Activated CD4-positive, alpha-beta T cell treated with anti-CD3 and anti-CD28 coated beads, Interleukin-2, amount 10 ng/mL, durations not matched to agents 24 days and 14 days (primary cell): ENCODE data around the gene TMEM121. TPM values are rescaled to one million over a fixed set of nuclear protein-coding genes. Genes with fewer than 3 reads are reported as not detected.
"Not testable (repeated sequence)": the region's sequence is repeated elsewhere in the genome, so short reads cannot be mapped to it uniquely, and the experiment has no call there.

Experiments
- DNase-seq: peaks from one replicate; pipeline ENCODE4 v3.0.0; 2022
- H3K27ac Mint-ChIP-seq: one replicate; pipeline ENCODE4 v1.8.0; 2022; ENCODE audit warnings: mild to moderate bottlenecking, mixed read lengths
- H3K27me3 Mint-ChIP-seq: one replicate; pipeline ENCODE4 v1.8.0; 2022; ENCODE audit warnings: mixed read lengths
- H3K36me3 Mint-ChIP-seq: one replicate; pipeline ENCODE4 v1.8.0; 2022; ENCODE audit warnings: low read depth, mild to moderate bottlenecking, mixed read lengths
- H3K4me1 Mint-ChIP-seq: one replicate; pipeline ENCODE4 v1.8.0; 2021; ENCODE audit warnings: mixed read lengths
- H3K4me3 Mint-ChIP-seq: one replicate; pipeline ENCODE4 v1.8.0; 2022; ENCODE audit warnings: mild to moderate bottlenecking, moderate library complexity, mixed read lengths
- H3K9me3 Mint-ChIP-seq: one replicate; pipeline ENCODE4 v1.8.0; 2021; ENCODE audit warnings: mixed read lengths
- intact Hi-C: fragments of 100-400 bp; cut with micrococcal nuclease; formaldehyde crosslinking; loops from one replicate; pipeline ENCODE4 v1.15.1; 2023
- total RNA-seq: library from RNA; stranded (reverse); gene quantifications from 2 replicates; pipeline ENCODE4 v1.2.3, GENCODE V29; 2022

TMEM121 gene
- total RNA-seq, 1 donor from 2014 or later = 9.1 TPM

- intact Hi-C loops, H3K27me3 Mint-ChIP-seq, H3K4me1 Mint-ChIP-seq, DNase-seq, H3K4me3 Mint-ChIP-seq, H3K36me3 Mint-ChIP-seq, H3K27ac Mint-ChIP-seq: not testable (repeated sequence)
- peaks cover 37% of the 10 kb centered on the region for H3K9me3 Mint-ChIP-seq
Observed at GRCh38 chr14:105565185-105565919, 39.0 kb downstream of the TMEM121 start.

- H3K27ac Mint-ChIP-seq, H3K27me3 Mint-ChIP-seq, DNase-seq, H3K36me3 Mint-ChIP-seq, H3K4me3 Mint-ChIP-seq, H3K4me1 Mint-ChIP-seq, intact Hi-C loops: not testable (repeated sequence)
- peaks cover 44% of the 10 kb centered on the region for H3K9me3 Mint-ChIP-seq
Observed at GRCh38 chr14:105566248-105567163, 40.1 kb downstream of the TMEM121 start.

DNA sequence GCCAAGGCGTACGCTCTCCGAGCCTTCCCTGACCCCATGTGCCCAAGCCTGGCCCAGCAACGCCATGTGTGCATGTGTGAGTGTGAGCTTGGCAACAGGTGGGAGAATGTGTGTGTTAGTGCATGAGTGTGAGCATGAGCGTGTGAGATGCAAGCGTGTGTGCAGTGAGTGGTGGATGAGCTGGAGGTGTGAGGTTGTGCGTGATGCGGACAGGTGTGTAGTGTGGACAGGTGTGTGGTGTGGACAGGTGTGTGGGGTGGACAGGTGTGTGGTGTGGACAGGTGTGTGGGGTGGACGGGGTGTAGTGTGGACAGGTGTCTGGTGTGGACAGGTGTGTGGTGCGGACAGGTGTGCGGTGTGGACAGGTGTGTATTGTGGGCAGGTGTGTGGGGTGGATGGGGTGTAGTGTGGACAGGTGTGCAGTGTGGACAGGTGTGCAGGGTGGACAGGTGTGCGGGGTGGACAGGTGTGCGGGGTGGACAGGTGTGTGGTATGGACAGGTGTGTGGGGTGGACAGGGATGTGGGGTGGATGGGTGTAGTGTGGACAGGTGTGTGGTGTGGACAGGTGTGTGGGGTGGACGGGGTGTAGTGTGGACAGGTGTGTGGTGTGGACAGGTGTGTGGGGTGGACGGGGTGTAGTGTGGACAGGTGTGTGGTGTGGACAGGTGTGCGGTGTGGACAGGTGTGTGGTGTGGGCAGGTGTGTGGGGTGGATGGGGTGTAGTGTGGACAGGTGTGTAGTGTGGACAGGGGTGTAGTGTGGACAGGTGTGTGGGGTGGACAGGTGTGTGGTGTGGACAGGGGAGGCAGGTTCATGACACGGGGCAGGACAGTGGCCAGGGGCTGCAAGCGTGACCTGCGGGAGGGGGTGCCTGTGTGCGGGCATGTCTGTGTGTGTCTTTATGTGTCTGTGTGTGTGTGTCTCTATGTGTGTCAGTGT lies 41.1 kb downstream of the TMEM121 start:
- H3K9me3 Mint-ChIP-seq = peaks cover 42% of the 10 kb centered on the region
- H3K27me3 Mint-ChIP-seq, intact Hi-C loops, H3K27ac Mint-ChIP-seq, H3K4me3 Mint-ChIP-seq, H3K4me1 Mint-ChIP-seq, H3K36me3 Mint-ChIP-seq, DNase-seq: not testable (repeated sequence)

DNA sequence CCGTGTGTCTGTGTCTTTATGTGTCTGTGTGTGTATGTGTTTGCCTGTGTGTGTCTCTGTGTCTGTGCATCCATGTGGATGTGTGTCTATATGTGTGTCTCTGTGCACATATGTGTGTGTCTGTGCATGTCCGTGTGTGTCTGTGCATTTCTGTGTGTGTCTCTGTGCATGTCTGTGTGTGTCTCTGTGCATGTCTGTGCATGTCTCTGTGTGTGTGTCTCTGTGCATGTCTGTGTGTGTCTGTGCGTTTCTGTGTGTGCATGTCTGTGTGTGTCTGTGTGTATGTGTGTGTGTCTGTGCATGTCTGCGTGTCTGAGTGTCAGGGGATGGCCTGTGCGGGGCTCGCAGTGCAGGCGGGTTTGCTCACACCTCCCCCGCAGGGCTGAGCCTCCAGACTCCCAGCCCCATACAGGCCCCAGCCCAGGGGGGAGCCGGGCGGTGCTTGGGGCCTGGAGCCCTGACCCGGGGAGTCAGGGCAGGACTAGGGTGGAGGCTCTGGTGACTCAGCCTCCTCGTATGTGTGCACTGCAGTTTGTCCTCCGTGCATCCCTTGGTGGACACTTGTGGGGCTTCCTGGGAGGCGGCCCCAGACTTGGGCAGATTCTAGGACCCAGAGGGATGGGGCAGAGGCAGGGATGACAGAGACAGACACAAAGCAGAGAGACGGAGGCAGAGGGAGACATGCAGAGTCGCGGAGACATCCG lies 41.9 kb downstream of the TMEM121 start:
- H3K4me3 Mint-ChIP-seq, intact Hi-C loops, H3K27me3 Mint-ChIP-seq, H3K36me3 Mint-ChIP-seq, DNase-seq, H3K4me1 Mint-ChIP-seq: not testable (repeated sequence)
- Mint-ChIP-seq H3K9me3 (peaks cover 34% of the 10 kb centered on the region), H3K27ac (peak overlapping the region; percentile 1)

GRCh38 chr14:105568859-105569766 lies 42.7 kb downstream of the TMEM121 start:
- Mint-ChIP-seq H3K4me1 (no peaks in the 10 kb centered on the region), H3K4me3 (no peak overlapping the region), H3K36me3 (no peaks in the 10 kb centered on the region), H3K27ac (no peak overlapping the region), H3K27me3 (no peaks in the 10 kb centered on the region), H3K9me3 (peaks cover 32% of the 10 kb centered on the region)
- DNase-seq = no peak
- intact Hi-C loops = no loop called here

- intact Hi-C loops = no loop called here
- no peak for DNase-seq
- no peaks in the 10 kb centered on the region for H3K4me1 Mint-ChIP-seq
- H3K9me3 Mint-ChIP-seq = peaks cover 32% of the 10 kb centered on the region
- no peaks in the 10 kb centered on the region for H3K36me3 Mint-ChIP-seq
- H3K27ac Mint-ChIP-seq = no peak overlapping the region
- no peaks in the 10 kb centered on the region for H3K27me3 Mint-ChIP-seq
- H3K4me3 Mint-ChIP-seq = no peak overlapping the region
Observed at GRCh38 chr14:105570482-105570881, 44.1 kb downstream of the TMEM121 start.

- H3K27me3 Mint-ChIP-seq, H3K27ac Mint-ChIP-seq, H3K36me3 Mint-ChIP-seq, H3K4me1 Mint-ChIP-seq, intact Hi-C loops, H3K4me3 Mint-ChIP-seq, DNase-seq: not testable (repeated sequence)
- peaks cover 32% of the 10 kb centered on the region for H3K9me3 Mint-ChIP-seq
Observed at GRCh38 chr14:105571181-105571951, 45.0 kb downstream of the TMEM121 start.

DNA sequence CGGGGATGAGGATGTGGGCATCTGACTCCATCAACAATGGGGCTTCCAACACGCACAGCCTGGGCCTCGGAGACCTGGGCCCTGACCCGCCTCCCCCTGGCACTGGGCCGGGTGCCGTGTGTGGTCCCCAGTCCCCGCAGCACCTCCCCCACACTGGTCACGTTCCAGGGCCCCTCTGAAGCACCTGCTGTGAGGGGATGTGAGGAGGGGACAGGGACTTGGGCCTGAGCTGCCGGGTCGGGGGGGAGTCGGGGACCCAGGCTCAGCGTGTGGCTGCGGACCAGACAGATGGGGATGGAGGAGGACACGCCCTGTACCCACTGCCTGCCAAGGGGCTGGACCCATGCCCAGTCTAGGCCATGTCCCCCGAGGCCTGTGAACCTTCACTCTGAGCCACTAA lies 45.7 kb downstream of the TMEM121 start:
- H3K4me3 Mint-ChIP-seq, H3K27me3 Mint-ChIP-seq, DNase-seq, H3K36me3 Mint-ChIP-seq, intact Hi-C loops, H3K4me1 Mint-ChIP-seq, H3K27ac Mint-ChIP-seq: not testable (repeated sequence)
- peaks cover 30% of the 10 kb centered on the region for H3K9me3 Mint-ChIP-seq

DNA sequence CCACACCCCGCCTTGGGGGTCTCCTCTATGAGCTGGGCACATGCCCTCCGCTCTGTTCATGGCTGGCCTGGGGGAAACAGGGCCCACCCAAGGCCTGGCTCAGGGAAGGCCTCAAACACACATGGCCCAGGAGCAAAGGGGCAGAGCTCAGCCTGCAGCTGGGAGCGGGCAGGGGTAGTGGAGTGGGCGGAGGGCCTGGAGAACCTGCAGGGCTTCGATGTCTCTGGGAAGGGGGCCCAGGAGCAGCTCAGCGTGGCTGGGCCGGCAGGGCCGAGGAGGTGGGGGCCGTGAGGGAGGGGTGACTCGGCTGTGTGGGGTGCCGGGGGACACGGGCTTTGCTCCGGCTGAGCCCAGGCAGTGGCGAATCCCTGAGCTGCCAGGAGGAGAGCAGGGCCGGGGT lies 47.5 kb downstream of the TMEM121 start:
- H3K4me3 Mint-ChIP-seq, DNase-seq, H3K36me3 Mint-ChIP-seq, H3K4me1 Mint-ChIP-seq, H3K27ac Mint-ChIP-seq, intact Hi-C loops, H3K27me3 Mint-ChIP-seq: not testable (repeated sequence)
- H3K9me3 Mint-ChIP-seq = peaks cover 22% of the 10 kb centered on the region

DNA sequence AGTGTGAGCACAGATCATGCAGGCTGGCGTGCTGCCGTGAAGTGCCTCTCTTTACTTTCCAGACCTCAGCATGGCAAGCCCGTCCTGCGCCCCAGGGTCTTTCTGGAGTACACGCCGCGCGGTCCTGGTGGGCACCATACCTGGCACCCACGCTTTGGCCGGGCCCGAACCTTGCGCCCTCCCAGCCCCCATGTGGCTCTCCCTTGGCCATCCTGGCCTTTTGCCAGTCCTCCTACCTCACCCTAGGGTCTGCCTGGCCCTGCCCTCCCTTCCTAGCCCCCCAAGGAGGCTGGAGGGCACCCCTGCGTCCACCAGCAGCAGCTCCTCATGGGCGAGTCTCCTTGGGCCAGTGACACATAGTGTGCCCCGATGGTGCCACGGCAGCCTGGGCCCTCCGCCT lies 48.0 kb downstream of the TMEM121 start:
- H3K4me3 Mint-ChIP-seq, H3K36me3 Mint-ChIP-seq, H3K27ac Mint-ChIP-seq, DNase-seq, intact Hi-C loops, H3K4me1 Mint-ChIP-seq, H3K27me3 Mint-ChIP-seq: not testable (repeated sequence)
- H3K9me3 Mint-ChIP-seq = peaks cover 16% of the 10 kb centered on the region

DNA sequence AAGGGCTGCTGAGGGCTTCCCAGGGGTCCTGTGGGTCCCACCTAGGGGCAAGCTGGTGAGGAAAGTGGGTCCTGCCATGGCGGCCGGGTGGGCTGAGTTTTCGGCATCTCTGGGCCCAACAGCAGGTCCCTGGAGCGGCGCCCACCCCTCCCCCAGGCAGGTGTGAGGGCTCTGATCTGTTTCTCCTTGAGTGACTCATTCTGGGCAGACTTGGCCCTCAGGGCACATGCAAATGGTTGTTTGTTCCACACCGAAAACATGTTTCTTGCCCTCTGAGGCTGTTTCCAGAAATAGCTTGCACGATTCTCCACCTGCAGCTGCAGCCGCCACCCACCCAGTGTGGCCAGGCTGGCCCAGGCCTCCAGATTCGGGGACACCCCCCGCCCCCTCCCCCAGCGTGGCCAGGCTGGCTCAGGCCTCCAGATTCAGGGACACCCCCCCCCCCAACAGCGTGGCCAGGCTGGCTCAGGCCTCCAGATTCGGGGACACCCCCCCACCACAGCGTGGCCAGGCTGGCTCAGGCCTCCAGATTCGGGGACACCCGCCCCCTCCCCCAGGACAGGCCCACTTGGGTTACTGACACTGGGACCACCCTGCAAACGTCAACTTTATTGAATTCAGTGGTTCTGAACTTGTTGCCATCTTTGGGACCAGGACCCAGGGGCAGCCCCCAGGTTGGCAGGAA lies 48.8 kb downstream of the TMEM121 start:
- H3K4me3 Mint-ChIP-seq, H3K36me3 Mint-ChIP-seq, intact Hi-C loops, DNase-seq, H3K9me3 Mint-ChIP-seq, H3K27me3 Mint-ChIP-seq, H3K27ac Mint-ChIP-seq, H3K4me1 Mint-ChIP-seq: not testable (repeated sequence)
